GM18499 (cell line): Measurements from ENCODE around the gene CD93.

Source experiments
- ATAC-seq: cut with Tn5 transposase; IDR thresholded peaks from one replicate; pipeline ENCODE4 v1.9.1; 2021; ENCODE audit warnings: moderate number of reproducible peaks; ENCODE audit not compliant: insufficient read depth, unreplicated experiment

The CD93 gene

DNA sequence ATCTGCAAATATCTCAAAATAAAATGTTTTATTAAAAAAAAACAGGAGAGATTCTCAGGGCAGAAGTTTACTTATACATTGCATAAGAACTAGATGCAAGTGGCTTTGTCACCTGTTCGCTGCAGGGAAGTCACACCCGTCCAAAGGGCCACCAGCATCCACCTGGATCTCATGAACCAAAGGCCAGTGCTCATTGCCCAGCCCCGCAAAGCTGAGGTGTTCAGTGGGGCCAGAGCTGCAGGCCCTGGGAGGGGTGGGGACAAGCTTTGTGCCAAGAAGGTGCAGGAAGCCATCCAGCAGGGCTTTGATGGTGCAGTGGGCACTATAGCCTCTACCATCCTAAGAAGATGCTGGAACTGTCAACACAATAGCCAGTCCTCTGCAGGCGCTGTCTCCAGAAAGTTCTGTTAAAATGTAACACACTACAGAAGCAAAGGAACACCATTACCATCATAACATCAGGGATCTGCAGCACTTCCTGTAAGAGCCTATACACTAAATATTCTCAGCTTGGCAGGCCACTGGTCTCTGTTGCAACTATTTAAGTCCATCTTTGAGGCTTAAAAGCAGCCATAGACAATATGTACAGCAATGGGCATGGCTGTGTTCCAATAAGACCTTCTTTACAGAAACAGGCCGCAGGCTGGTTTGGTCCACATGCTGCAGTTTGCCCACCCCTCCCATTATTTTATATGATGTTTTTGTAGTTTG lies 15.7 kb upstream of the CD93 start:
- no peak for ATAC-seq

DNA sequence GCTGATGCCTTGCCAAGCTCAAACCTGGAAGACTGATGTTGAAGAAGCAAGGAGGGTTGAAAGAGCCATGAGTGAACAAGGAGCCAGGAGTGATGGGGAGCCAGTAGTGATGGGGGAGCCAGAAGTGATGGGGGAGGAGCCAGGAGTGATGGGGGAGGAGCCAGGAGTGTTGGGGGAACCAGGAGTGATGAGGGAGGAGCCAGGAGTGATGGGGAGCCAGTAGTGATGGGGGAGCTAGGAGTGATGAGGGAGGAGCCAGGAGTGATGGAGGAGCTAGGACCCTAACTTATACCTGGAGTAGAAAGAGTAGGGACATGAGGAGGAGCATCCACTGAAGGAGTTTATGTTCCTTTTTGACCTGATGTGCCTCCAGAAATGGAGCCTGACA lies 14.6 kb upstream of the CD93 start:
- no peak for ATAC-seq

DNA sequence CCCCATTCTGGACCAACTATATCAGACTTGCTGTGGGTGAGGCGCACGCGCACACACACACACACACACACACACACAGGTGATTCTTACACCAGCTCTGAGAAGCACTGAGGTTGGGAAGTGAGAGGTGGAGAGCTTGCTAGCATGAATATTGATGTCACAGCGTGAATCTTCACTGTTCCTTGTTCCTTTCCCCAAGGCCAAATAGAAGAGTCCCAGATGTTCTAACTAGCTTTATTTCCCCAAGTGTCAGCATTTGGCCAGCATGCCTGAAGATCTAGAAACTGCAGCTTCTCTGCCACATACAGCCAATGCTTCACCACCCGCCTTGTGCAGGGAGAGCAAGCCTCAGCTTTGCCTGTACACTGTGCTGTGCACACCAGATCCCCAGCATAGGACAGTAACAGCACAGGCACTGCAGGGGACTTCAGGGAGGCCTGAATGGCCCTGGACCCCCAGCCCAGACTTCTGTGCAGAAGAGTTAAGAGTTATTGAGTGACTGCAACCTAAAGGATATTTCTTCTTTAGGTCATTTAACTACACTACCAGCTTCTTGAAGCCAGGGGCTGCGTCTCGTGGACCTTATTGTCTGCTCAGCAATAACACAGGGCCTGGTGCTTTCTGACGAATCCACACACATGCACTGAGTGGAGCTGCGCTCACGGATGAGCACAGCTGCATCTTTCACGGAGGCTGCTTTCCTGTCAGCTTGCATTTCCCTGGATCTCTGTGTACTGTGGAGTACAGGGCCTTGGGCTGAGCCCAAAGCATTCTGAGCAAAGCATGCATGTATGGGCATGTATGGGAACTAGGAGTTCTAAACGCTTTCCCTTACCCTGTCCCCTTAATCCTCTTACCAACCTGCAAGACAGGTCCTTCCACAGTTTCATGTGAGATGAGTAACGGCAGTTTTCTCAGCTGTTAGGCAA lies 13.9 kb upstream of the CD93 start:
- ATAC-seq, result no peak

DNA sequence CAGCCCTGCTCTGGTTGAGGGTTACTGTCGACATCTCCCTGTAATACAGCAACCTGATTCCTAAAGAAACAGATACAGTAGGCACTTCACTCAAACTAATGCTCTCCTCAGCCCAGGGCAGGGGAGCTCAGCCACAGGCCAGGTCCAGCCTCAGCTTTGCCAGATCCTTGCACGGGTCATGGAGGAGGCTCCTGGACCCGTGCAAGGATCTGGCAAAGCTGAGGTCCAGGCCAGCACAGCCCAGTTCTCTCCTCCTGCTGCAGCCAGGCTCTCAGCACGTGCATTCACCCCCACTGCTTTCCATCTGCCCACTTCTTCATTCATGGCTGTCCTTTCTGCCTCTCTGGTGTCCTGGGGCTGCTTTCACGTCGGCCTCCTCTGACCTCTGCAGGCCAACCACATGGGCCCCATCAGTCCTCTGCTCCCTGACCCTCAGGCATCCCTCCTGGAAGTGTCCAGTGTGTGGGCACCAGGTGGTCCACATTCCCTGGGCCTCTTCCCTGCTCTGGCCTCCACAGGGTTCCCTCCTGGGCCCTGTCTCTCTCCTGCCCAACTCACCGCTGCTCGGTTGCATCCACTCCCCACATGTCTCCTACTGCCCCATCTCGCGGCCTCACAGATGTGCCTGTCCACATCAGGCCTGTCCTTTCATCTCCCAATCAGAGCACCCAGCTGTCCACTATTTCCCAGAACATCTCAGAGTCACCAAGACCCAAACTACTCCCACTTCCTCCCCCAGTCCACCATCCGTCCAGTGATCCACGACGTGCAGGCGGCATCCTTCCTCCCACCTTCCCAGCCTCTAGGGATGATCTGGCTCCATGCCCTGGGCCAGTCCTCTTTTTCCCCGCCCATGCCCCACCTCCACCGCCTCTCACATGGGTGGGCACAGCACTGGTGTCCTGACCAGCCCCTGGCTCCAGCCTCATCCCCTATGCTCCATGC lies 11.8 kb upstream of the CD93 start:
- no peak for ATAC-seq

DNA sequence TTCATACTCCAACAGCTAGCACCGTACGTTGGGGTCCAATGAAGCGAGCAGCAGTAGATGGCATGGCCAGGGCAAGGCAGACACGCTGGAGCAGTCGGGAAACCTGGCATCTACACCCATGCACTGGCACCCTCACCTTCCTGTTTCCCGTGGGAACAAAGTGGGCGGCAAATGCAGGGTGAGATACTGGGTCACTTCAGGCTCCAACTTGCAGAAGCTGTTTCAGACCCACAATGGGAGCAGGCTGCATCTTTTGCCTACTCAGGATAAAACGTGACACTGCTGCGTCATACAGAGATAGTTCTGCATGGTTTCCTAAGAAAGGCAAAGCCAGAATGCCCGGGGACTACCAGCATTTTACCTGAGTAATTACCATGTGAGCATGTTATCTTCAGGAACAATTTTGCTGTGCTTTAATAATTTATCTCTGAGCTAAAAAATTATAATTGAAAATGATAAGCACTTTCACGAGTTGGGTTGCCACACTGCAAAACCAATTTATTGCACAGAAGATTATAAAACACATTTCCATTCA lies 10.9 kb upstream of the CD93 start:
- no peak for ATAC-seq

DNA sequence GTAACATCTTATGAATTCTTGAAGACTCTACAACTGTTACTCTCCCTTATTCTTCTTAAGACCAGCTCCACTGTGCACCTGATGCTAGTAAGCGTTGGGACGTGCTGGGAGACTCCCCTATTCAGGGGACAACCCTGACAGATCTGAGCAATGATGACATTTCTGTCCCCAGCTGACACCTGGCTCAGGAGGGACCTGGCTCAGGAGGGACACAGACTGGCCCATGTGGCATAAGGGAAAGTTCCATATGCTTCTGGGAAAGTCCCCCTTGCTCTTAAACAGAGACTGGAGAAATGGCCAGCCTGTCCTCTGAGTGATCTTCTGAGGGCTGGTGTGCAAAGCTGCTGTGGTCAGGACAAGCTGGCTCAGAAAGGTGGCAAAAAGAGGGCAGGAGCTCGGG lies 10.0 kb upstream of the CD93 start:
- ATAC-seq, result no peak

DNA sequence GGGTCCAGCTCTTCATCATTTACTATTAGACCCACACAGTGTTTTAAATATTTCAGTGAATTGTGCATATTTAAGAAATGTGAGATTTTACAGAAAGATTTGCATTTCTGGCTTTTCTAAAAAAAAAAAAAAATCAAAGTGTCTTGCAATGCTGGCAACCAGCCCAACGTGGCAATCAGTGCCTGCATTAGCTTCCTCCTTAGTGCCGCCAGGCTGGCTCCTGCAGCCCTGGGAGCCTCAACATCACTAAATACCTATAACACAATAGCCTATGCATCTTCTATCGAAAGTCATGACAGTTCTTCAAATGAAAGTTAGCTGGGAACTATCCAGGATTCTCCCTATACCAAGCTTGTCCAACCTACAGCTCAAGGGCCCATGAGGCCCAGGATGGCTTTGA lies 9.4 kb upstream of the CD93 start:
- no peak for ATAC-seq

DNA sequence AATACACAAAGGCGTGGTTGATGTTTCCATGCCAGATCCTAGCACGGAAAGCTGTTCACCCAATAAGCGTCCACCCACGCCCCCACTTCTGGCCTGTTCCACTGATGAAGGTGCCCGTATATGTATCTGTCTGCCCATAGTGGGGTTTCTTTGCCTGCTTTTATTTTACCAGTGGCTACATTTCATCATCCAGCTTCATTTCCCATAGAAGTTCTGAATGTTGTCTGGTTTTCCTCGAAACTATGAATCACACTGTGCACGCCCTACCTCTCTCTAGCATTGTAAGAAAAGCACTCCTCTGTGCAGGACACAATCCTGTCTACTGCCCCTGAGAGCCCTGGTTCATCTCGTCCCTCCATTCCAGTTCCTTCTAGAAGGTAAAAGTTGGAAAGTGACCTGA lies 8.8 kb upstream of the CD93 start:
- no peak for ATAC-seq

DNA sequence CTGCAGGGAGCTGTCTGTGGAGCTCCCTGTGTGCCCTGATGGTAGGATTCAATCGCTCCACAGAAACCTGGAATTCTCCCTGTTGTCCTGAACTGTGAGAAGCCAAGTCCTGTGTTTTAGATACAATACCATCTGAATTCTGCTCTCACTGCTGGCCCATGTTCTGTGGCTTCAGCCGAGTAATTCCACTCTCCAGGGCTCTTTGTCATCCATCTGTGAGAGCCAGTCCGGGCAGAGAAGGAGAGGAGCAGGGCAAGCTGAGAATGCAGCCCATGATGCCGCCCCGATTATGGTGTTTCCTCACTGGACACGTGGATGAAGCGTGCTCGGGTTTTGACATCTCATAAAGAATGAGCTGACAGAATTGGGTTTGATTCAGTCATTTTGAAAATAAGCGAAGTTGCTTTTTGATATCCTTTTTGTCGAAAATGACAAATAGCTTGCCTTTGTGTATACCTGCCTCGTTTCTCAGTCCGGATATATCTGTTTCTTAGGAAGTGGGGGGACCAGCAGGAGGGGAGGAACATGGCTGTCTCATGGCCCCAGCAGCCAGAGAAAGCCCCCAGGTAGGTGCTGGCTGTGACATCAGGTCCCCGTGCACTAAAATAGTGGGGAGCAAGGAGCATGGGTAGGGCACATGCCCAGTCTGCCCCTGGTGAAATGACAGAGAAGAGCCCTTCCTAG lies 8.2 kb upstream of the CD93 start:
- ATAC-seq, result no peak

DNA sequence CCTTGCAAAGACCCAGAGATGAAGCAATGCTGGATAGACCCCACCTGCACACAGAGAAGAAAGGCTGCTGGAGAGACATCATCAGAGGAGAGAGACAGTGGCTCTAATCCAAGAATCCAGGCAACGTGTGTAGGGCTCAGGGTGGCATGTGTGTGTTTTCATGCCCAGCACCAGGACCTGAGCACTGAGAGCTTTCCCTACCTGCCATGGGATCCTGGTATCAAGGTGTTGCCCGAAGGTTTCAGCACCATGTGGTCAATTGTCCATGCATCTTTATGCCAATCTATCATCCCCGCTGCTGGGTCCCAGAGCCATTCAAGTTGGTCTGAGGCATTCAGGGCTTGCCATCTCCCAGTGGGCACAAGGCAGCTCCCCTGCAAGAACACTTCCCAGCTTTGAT lies 7.5 kb upstream of the CD93 start:
- no peak for ATAC-seq

DNA sequence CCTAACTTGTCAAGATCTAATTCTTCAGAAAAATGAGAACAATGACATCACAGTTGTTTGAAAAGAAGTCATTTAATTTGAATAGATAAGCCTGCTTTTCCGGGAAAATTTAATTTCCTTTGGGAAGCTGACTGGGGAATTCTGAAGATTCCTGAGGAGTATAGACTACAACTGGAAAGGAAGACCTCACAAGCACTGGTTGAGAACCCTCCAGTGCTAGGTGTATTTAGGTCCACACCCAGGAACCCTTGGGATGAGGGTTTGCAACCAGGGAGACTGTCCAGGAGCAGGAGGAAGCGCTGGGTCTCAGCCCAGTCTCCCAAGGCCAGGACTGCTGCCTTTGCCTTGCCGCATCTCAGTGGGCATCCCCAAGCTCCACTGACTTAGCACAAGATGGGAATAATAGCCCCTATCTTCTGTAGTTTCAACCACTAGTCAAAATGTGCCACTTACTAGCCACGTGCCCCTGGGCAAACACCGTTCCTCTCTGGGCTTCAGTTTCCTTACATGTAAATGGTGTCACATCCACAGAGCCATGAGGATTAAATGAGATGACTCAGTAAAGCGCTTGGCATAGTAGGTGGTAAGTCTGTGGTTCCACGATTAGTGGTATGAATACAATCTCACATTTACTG lies 6.9 kb upstream of the CD93 start:
- ATAC-seq, result no peak

DNA sequence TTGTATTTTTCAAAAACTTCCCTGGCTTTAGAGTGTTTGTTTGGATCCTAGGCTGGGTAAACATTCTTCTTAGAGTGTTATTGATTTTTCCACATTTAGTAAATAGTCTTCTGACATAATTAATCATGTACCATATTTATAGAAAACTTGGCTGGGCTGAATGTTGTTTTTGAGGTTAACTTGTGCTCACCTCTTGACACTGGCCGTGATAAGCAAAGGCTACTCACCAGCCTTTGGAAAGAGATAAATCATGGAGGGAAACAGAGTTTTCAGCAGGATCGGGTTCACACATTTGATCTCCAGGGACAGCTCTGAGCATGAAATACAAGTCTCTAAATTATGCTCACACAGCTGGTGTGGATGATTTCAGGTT lies 6.2 kb upstream of the CD93 start:
- no peak for ATAC-seq

DNA sequence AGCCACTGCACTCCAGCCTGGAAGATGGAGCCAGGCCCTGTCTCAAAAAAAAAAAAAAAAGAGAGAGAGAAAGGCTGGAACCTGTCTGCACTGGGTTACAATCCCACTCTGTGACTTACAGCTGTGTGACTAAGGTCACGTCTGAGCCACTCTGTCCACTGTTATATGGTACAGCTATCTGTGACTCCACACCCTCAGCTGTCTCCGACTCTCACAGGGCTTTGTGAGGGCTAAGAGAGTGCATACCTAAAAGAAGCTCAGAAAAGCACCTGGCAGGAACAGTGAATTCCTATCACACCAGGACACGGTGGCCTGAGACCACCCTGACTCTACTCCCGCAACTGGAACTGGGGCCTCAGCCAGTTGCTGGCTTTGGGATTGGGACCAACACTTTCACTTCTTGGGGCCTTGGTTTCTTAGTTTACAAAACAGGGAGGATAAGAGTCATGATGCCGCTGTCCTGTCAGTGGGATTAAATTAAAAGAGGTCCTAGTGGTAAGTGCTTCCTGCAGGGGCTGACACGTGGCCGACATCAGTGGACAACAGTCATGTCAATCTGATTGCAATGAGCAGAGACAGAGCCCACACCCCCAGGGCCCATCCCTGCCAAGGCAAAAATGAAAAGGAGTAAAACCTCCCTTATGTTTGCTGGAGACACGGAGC lies 5.7 kb upstream of the CD93 start:
- ATAC-seq, result no peak

DNA sequence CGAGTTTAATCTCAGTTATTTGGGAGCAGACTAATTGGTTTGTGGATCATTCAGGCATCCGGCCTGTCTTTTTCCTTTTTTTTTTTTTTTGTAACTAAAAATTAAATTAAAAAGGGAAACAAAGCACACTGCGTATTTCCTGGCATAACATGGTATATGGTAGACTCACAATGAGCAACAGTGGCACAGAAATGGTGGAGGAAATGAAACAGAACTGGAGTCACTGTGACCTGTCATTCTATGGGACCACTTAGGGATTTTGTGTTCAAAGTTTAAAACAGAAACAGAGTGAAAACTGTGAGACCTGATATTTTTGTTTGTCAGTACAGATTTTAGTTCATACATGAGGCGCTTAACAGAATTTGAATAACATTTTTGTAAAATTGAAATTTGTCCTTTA lies 4.8 kb upstream of the CD93 start:
- no peak for ATAC-seq

DNA sequence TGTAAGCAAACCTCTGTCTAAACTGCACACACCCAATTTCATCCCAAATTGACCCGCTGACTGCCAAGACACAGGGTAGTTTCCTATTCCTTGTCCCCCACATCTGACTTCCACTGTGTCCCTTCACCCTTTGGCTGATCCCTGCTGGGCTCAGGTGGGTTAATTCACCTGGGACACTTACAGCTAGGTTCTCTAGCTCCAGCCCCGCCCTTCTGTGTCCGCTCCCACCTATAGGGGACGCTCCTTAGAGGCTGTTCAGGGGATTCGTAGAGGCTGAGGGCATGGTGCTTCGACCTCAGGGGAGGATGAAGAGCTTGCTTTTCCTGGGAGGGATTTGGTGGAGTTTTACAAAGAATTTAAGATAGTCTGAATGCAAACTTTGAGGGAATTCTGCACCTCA lies 4.0 kb upstream of the CD93 start:
- ATAC-seq, result no peak

DNA sequence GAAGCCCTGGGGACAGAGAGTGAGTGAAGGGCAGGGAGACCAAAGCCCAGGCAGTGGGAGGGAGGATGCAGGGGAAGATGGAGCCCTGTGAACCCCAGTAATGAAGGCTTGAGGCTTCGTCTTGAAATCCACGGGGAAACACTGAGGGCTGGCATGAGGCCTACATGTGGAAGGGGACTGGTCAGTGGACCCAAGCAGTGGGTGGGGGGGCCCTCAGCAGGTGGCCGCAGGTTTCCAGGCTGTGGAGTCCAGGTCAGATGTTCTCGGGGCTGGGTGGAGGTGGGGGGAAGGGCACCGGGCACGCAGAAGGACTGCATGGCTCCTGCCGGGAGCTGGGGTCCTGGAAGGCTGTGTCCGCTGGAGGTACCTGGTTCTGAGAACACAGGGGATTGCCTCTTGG lies 2.7 kb upstream of the CD93 start:
- no peak for ATAC-seq

DNA sequence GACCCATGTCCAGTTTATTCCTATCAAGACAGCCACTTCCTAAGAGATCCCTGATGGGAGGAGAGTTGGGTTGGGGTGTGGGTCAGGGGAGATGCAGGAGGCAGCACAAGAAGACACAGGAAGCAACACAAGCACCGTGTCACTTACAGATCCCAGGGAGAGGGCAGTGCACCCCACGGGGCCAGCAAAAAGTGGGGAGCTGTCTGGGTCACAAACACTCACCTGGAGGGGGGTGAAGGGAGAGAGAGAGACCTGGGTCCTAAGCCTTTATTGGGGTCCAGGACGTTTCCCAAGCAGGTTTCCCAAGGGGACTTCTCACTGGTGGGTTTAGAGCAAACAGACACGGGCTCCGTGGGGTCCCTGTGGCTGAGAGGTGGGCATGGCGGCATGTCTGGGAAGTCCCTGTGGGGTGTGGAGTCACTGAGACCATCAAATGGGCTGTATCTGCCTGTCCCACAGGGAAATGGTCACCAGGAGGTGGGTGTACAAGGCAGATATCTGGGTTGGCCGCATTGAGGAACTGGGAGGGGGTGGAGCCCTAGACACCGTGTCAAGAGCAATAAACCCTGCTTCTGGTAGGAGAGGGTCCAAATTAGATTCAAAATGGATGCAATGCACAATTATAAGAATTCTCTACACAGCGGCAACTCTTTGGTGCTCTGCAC lies 1.6 kb upstream of the CD93 start:
- ATAC-seq, result no peak

DNA sequence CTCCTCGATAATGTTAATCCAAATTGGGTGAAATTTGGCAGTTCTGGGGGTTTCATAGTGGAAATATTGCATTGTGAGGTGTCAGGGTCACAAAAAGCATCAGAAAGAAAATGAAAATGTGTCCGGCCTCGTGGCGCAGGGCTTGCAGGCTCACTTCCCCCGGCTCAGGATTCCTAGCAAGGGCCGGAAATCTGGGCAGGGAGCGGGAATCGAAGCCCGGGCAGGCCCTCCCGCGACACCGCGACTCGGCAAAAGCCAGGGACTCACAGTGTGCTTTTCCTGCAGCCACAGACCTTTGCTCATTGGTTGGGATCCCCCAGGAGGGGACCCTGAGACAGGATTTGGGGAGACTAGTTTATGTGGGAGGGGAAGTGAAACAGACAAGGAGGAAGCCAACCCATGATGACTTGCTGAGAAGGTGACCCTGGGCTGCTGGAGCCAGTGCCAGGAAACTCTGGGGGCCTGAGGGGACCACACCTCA lies 847 bp upstream of the CD93 start:
- ATAC-seq, result no peak
